Ovary (tissue), 9 donors: ENCODE measurements around the gene ARHGEF12. TPM values are rescaled to one million over a fixed set of nuclear protein-coding genes. Genes with fewer than 3 reads are reported as not detected.

ENCODE experiments used
- DNase-seq, 5 donors: peaks; one replicate each; pipeline ENCODE4 v3.0.0-alpha.2; 2019 to 2020
- H3K27ac ChIP-seq, 2 donors: fragments of 200-600 bp; one replicate each; pipeline versions ENCODE4 v1.5.1 to v1.8.0; 2019 to 2022
- H3K27me3 ChIP-seq: fragments of 200-600 bp; one replicate; pipeline ENCODE4 v1.8.0; 2022
- H3K36me3 ChIP-seq: fragments of 200-600 bp; sonication (generic); one replicate; pipeline ENCODE4 v1.5.1; 2019
- H3K4me1 ChIP-seq: one replicate; pipeline ENCODE4 v1.8.1; 2013; ENCODE audit warnings: mild to moderate bottlenecking, moderate library complexity; ENCODE audit not compliant: insufficient read depth
- H3K4me3 ChIP-seq: fragments of 200-600 bp; sonication (generic); one replicate; pipeline ENCODE4 v1.5.1; 2017
- H3K9me3 ChIP-seq, 2 donors: fragments of 200-600 bp in 1 of 2; sonication (generic) in 1 of 2; one replicate each; pipeline versions ENCODE4 v1.5.1 to v1.8.1; 2013 to 2019; ENCODE audit warnings: mild to moderate bottlenecking in 1 of 2, moderate library complexity in 1 of 2
- EP300 ChIP-seq: sonication (generic); formaldehyde crosslinking; IDR thresholded peaks from one replicate; pipeline ENCODE4 v1.6.1; 2017; ENCODE audit warnings: antibody characterized with exemption
- POLR2A ChIP-seq: fragments of 450-650 bp; IDR thresholded peaks from one replicate; pipeline ENCODE4 v1.6.1; 2017; ENCODE audit warnings: antibody characterized with exemption, mild to moderate bottlenecking, moderate library complexity
- WGBS, 3 donors: extraction: QIAGEN DNeasy Blood & Tissue Kit in 1 of 3; methylation state at CpG; one replicate each; pipeline versions ENCODE4 v1.1.5 to v1.1.7; 2013 to 2017; 5-methylcytosine and 5-hydroxymethylcytosine counted together
- intact Hi-C, 4 donors: fragments of 100-400 bp; cut with DNase I; formaldehyde crosslinking; loops; one replicate each; pipeline versions ENCODE4 v1.11.0 to v1.15.1; 2022 to 2023
- polyA plus RNA-seq, 2 donors: library from polyadenylated mRNA; stranded (reverse); fragments of 200-250 nt in 1 of 2; fragments of 350-450 nt in 1 of 2; fragmentation: Illumina TruSeq in 1 of 2; extraction: RNeasy Lipid Tissue Mini Kit (QIAGEN cat#74804) in 1 of 2; gene quantifications; one replicate each; pipeline ENCODE4 v1.2.3, GENCODE V29; 2013 to 2014
- total RNA-seq, 7 donors: library from RNA; depleted of rRNA in 2 of 7; stranded (reverse); fragments of >200 nt in 2 of 7; fragmentation: NEBNext Ultra II Directional in 3 of 7; extraction: Animal tissue kit (Norgen Biotek cat#: 25700) in 3 of 7; gene quantifications; one replicate each; pipeline versions ENCODE4 v1.1.0 to v1.2.4, GENCODE V29; 2016 to 2023
- TF ChIP-seq, protein P1 (sequence below), 3 donors: fragments of 450-650 bp in 2 of 3; fragments of 200-600 bp in 1 of 3; IDR thresholded peaks; one replicate each; pipeline versions ENCODE4 v1.5.1 to v1.8.0; 2016 to 2022; ENCODE audit warnings: antibody characterized with exemption in 3 of 3, mild to moderate bottlenecking in 1 of 3
- donor health status: DM: no; HTN: no; CAD: no; lungs with moderate emphysema.
- donor health status: DM: no; HTN: no; CAD: no.
- donor health status: Bipolar disorder and iron deficiency.
- donor health status: DM: yes; HTN: yes; CAD: no.
- donor health status: DM: no; HTN: no; CAD: no.
- donor health status: DM: yes; HTN: yes; CAD: no.

Gene ARHGEF12
- total and polyA plus RNA-seq, 9 donors: 22.1 to 92.9 (median 69.3) TPM

DNA sequence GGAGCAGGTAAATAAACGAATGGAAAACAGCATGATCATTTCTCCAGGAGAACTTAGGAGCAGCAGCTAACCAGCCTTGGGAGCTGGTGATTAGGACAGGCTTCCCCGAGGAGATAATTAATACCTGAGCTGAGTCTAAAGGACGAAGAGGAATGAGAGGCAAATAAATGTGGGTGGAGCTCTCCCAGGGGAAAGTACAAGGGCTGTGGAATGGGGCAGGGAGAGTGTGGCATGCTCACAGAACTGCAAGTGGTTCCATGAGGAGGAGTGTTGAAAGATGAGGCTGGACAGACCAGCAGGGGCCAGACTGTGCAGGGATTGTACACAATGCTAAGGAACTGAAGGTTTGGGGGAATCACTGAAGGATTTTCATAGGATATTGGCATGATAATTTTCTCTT lies 25.3 kb upstream of the ARHGEF12 start:
- no peaks in the 10 kb centered on the region for H3K36me3 ChIP-seq
- DNase-seq: no peak
- WGBS, 3 donors: 62 to 73% (median 66%) methylated on average over 3 of the region's 3 CpGs
- no peak overlapping the region for H3K4me3 ChIP-seq
- TF ChIP-seq, protein P1, sequence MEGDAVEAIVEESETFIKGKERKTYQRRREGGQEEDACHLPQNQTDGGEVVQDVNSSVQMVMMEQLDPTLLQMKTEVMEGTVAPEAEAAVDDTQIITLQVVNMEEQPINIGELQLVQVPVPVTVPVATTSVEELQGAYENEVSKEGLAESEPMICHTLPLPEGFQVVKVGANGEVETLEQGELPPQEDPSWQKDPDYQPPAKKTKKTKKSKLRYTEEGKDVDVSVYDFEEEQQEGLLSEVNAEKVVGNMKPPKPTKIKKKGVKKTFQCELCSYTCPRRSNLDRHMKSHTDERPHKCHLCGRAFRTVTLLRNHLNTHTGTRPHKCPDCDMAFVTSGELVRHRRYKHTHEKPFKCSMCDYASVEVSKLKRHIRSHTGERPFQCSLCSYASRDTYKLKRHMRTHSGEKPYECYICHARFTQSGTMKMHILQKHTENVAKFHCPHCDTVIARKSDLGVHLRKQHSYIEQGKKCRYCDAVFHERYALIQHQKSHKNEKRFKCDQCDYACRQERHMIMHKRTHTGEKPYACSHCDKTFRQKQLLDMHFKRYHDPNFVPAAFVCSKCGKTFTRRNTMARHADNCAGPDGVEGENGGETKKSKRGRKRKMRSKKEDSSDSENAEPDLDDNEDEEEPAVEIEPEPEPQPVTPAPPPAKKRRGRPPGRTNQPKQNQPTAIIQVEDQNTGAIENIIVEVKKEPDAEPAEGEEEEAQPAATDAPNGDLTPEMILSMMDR (IDR thresholded peaks at IDR 0.05): no peak
- TF ChIP-seq EP300 (no peak), POLR2A (no peak)
- H3K27ac ChIP-seq: no peak overlapping the region
- H3K9me3 ChIP-seq: no peaks in the 10 kb centered on the region
- H3K4me1 ChIP-seq: no peaks in the 10 kb centered on the region
- intact Hi-C loops: no loop called here
- H3K27me3 ChIP-seq: no peaks in the 10 kb centered on the region

DNA sequence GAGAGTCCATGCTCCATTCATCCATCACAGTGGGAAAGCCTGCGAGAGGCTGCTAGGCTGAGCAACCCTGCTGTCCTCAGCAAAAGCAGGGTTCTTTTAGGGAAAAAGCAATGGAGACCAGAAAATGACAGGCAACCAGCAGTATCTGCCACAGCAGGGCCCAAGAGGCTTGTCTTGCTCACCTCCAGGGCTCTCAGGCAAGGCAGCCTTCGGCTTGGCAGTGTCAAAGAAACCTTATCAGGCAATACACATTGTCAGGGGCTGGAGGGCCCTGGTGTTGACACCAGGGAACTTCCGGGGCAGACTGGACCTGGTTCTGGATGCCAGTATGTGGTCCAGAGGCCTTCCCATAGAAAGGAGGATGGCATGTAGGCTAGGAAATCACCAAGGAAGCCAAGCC lies 21.4 kb upstream of the ARHGEF12 start:
- H3K4me3 ChIP-seq: no peak overlapping the region
- 87 to 96% (median 93%) methylated on average over 3 of the region's 3 CpGs for WGBS, 3 donors
- TF ChIP-seq EP300: no peak
- TF ChIP-seq POLR2A: no peak
- TF ChIP-seq, protein P1 (IDR thresholded peaks at IDR 0.05): no peak
- H3K27me3 ChIP-seq: no peaks in the 10 kb centered on the region
- intact Hi-C loops: no loop called here
- H3K9me3 ChIP-seq: no peaks in the 10 kb centered on the region
- no peak for DNase-seq
- no peak overlapping the region for H3K27ac ChIP-seq
- H3K36me3 ChIP-seq: no peaks in the 10 kb centered on the region
- peaks cover 8% of the 10 kb centered on the region for H3K4me1 ChIP-seq

GRCh38 chr11:120316880-120317688 lies 19.1 kb upstream of the ARHGEF12 start:
- H3K27me3 ChIP-seq: no peaks in the 10 kb centered on the region
- no peaks in the 10 kb centered on the region for H3K9me3 ChIP-seq
- H3K27ac ChIP-seq: peak overlapping the region in 1 of 2 donors; percentile 63
- intact Hi-C loops: no loop called here
- no peak overlapping the region for H3K4me3 ChIP-seq
- TF ChIP-seq POLR2A: no peak
- TF ChIP-seq, protein P1 (IDR thresholded peaks at IDR 0.05): no peak
- TF ChIP-seq EP300: no peak
- DNase-seq: peak; percentile 76 to 84 (median 79)
- H3K36me3 ChIP-seq: no peaks in the 10 kb centered on the region
- WGBS, 3 donors: 5 to 11% (median 9%) methylated on average over 8 of the region's 8 CpGs
- H3K4me1 ChIP-seq: peaks cover 8% of the 10 kb centered on the region

DNA sequence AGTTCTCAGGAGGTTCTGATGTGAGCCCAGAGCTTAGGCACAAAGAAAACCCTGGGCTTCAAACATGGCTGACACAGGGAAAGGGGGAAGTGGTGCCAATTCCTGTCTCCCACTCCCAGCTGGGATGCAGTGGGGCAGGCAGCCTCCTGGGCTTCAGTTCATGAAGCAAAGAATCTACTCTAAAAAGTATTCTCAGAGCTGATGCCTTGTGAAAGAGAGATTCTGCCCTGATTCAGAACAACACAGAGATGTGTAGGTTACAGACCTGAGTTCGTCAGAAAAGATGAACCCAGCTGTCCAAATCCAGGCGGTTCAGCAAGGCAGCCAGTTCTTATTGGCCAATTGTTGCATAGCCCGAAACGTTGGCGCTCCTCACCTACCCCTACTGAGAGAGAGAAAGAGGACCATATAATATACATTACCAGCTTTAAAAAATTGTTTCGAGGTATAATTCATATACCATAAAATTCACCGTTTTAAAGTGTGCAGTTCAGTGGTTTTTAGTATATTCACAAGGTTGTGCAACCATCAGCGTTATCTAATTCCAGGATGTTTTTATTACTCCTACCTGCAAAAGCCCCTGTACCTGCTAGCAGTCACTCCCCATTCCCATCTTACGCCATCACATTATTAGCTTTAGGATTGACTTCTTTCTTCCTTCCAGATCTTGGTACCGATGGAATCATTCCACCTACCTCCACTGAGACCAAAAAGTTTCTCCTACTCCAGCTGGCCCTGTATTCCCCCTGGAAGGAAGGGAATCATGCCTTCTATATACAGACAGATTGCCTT lies 18.3 kb upstream of the ARHGEF12 start:
- Histone ChIP-seq H3K36me3 (no peaks in the 10 kb centered on the region), H3K27me3 (no peaks in the 10 kb centered on the region), H3K4me1 (peaks cover 8% of the 10 kb centered on the region), H3K4me3 (no peak overlapping the region), H3K9me3 (no peaks in the 10 kb centered on the region), H3K27ac (peak overlapping the region in 1 of 2 donors; percentile 63)
- 71 to 81% (median 77%) methylated on average over 10 of the region's 10 CpGs for WGBS, 3 donors
- TF ChIP-seq POLR2A: no peak
- TF ChIP-seq, protein P1 (IDR thresholded peaks at IDR 0.05): no peak
- TF ChIP-seq EP300: no peak
- no peak for DNase-seq
- intact Hi-C loops: no loop called here
